Neural cell (in vitro differentiated cells): ENCODE measurements around the gene NXNL2.

Experiments used
- EP300 ChIP-seq: fragments of 450-650 bp; conservative IDR thresholded peaks from 2 replicates; pipeline ENCODE4 v1.6.1; 2014; ENCODE audit warnings: antibody characterized with exemption, mild to moderate bottlenecking, moderate library complexity; ENCODE audit not compliant: poor library complexity, severe bottlenecking
- EZH2 ChIP-seq: fragments of 200-600, 300-800 bp; shearing (Covaris generic), sonication (generic); IDR thresholded peaks from 2 replicates; pipeline ENCODE4 v1.6.1; 2014; ENCODE audit warnings: antibody characterized with exemption, low read length, borderline replicate concordance, mild to moderate bottlenecking; ENCODE audit not compliant: insufficient read depth, poor library complexity, severe bottlenecking
- MXI1 ChIP-seq: fragments of 450-650 bp; conservative IDR thresholded peaks from 2 replicates; pipeline ENCODE4 v1.6.1; 2014; ENCODE audit warnings: antibody characterized with exemption, mild to moderate bottlenecking; ENCODE audit not compliant: poor library complexity, severe bottlenecking
- POLR2AphosphoS5 ChIP-seq: IDR thresholded peaks from 2 replicates; pipeline ENCODE4 v1.6.1; 2012
- RAD21 ChIP-seq: fragments of 450-650 bp; conservative IDR thresholded peaks from 2 replicates; pipeline ENCODE4 v1.6.1; 2014; ENCODE audit warnings: antibody characterized with exemption, mild to moderate bottlenecking, moderate library complexity
- REST ChIP-seq: IDR thresholded peaks from 2 replicates; pipeline ENCODE4 v1.6.1; 2012; ENCODE audit warnings: borderline replicate concordance
- SMC3 ChIP-seq: fragments of 450-650 bp; conservative IDR thresholded peaks from 2 replicates; pipeline ENCODE4 v1.6.1; 2014; ENCODE audit warnings: antibody characterized with exemption, mild to moderate bottlenecking, moderate library complexity; ENCODE audit not compliant: poor library complexity
- TF ChIP-seq, protein P1 (sequence below): fragments of 450-650 bp; IDR thresholded peaks from 2 replicates; pipeline ENCODE4 v1.5.1; 2014; ENCODE audit warnings: antibody characterized with exemption, mild to moderate bottlenecking, moderate library complexity; ENCODE audit not compliant: poor library complexity, severe bottlenecking

- TF ChIP-seq MXI1 (no peak), POLR2AphosphoS5 (no peak), EZH2 (no peak), REST (no peak), EP300 (no peak), RAD21 (no peak), SMC3 (no peak)
- TF ChIP-seq, protein P1, sequence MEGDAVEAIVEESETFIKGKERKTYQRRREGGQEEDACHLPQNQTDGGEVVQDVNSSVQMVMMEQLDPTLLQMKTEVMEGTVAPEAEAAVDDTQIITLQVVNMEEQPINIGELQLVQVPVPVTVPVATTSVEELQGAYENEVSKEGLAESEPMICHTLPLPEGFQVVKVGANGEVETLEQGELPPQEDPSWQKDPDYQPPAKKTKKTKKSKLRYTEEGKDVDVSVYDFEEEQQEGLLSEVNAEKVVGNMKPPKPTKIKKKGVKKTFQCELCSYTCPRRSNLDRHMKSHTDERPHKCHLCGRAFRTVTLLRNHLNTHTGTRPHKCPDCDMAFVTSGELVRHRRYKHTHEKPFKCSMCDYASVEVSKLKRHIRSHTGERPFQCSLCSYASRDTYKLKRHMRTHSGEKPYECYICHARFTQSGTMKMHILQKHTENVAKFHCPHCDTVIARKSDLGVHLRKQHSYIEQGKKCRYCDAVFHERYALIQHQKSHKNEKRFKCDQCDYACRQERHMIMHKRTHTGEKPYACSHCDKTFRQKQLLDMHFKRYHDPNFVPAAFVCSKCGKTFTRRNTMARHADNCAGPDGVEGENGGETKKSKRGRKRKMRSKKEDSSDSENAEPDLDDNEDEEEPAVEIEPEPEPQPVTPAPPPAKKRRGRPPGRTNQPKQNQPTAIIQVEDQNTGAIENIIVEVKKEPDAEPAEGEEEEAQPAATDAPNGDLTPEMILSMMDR, result no peak
Observed at GRCh38 chr9:88589656-88590055, 54.7 kb downstream of the NXNL2 start.
